Measurements from ENCODE around the gene TEX2. TPM values are rescaled to one million over a fixed set of nuclear protein-coding genes. Genes with fewer than 3 reads are reported as not detected.

Gene TEX2
- total and polyA plus RNA-seq, 2 experiments from 2014 or later, result 26.9 to 37.0 TPM

- Histone ChIP-seq H3K9me3 (ENCODE audit: low read depth) (no peaks in the 10 kb centered on the region), H3F3A (ENCODE audit: insufficient read depth) (peaks cover 51% of the 10 kb centered on the region), H4K20me1 (ENCODE audit: insufficient read depth) (no peaks in the 10 kb centered on the region), H2AFZ (no peak overlapping the region), H3K9ac (no peak overlapping the region), H3K4me1 (ENCODE audit: insufficient read depth) (peaks cover 31% of the 10 kb centered on the region), H3K36me3 (ENCODE audit: low read depth) (no peaks in the 10 kb centered on the region), H3K4me3 (no peak overlapping the region), H3K9me2 (ENCODE audit: insufficient read depth) (no peaks in the 10 kb centered on the region), H3K79me2 (ENCODE audit: insufficient read depth) (peaks cover 79% of the 10 kb centered on the region), H3K4me2 (ENCODE audit: unreplicated experiment) (no peak overlapping the region), H3K27ac (no peak overlapping the region), H3K27me3 (replicated peaks; ENCODE audit: insufficient read depth) (no peaks in the 10 kb centered on the region)
- no peak for DNase-seq
- 84% methylated on average over 9 of the region's 9 CpGs for WGBS, 2 experiments (ENCODE audit: low coverage in 1 of 2, low lambda C conversion rate in 2 of 2, missing lambda C conversion rate in 2 of 2)
- TF ChIP-seq EZH2 (IDR thresholded peaks at IDR 0.05; ENCODE audit: insufficient read depth, poor library complexity, severe bottlenecking), result no peak
- TF ChIP-seq EZH2phosphoT487 (IDR thresholded peaks at IDR 0.05; ENCODE audit: insufficient read depth, low read depth), result no peak
- in situ Hi-C loops (cut with MboI), result no loop called here
These were observed 26.1 kb downstream of the TEX2 start for GRCh38 chr17:64236827-64237403.

- Histone ChIP-seq H3K9me3 (ENCODE audit: low read depth) (no peaks in the 10 kb centered on the region), H3K36me3 (ENCODE audit: low read depth) (no peaks in the 10 kb centered on the region), H3K4me3 (no peak overlapping the region), H4K20me1 (ENCODE audit: insufficient read depth) (no peaks in the 10 kb centered on the region), H2AFZ (no peak overlapping the region), H3K27me3 (replicated peaks; ENCODE audit: insufficient read depth) (no peaks in the 10 kb centered on the region), H3K4me2 (ENCODE audit: unreplicated experiment) (no peak overlapping the region), H3K9me2 (ENCODE audit: insufficient read depth) (no peaks in the 10 kb centered on the region), H3K79me2 (ENCODE audit: insufficient read depth) (peaks cover 83% of the 10 kb centered on the region), H3K27ac (no peak overlapping the region), H3K9ac (no peak overlapping the region), H3F3A (ENCODE audit: insufficient read depth) (peaks cover 51% of the 10 kb centered on the region), H3K4me1 (ENCODE audit: insufficient read depth) (peaks cover 30% of the 10 kb centered on the region)
- no peak for DNase-seq
- WGBS, 2 experiments (ENCODE audit: low coverage in 1 of 2, low lambda C conversion rate in 2 of 2, missing lambda C conversion rate in 2 of 2), result 87 to 88% methylated on average over 6 of the region's 6 CpGs
- in situ Hi-C loops (cut with MboI), result no loop called here
- TF ChIP-seq EZH2 (IDR thresholded peaks at IDR 0.05; ENCODE audit: insufficient read depth, poor library complexity, severe bottlenecking), result no peak
These were observed 28.1 kb downstream of the TEX2 start for GRCh38 chr17:64234961-64235360.

- H3K4me2 ChIP-seq (ENCODE audit: unreplicated experiment), result no peak overlapping the region
- no peaks in the 10 kb centered on the region for H3K36me3 ChIP-seq (ENCODE audit: low read depth)
- in situ Hi-C loops (cut with MboI), result no loop called here
- no peaks in the 10 kb centered on the region for H3K9me2 ChIP-seq (ENCODE audit: insufficient read depth)
- peaks cover 39% of the 10 kb centered on the region for H3F3A ChIP-seq (ENCODE audit: insufficient read depth)
- H3K4me1 ChIP-seq (ENCODE audit: insufficient read depth), result peaks cover 26% of the 10 kb centered on the region
- no peaks in the 10 kb centered on the region for H4K20me1 ChIP-seq (ENCODE audit: insufficient read depth)
- H3K27me3 ChIP-seq (replicated peaks; ENCODE audit: insufficient read depth), result no peaks in the 10 kb centered on the region
- H3K9ac ChIP-seq, result no peak overlapping the region
- H3K27ac ChIP-seq, result no peak overlapping the region
- TF ChIP-seq EZH2 (IDR thresholded peaks at IDR 0.05; ENCODE audit: insufficient read depth, poor library complexity, severe bottlenecking) (no peak), EZH2phosphoT487 (IDR thresholded peaks at IDR 0.05; ENCODE audit: insufficient read depth, low read depth) (no peak)
- no peak overlapping the region for H3K4me3 ChIP-seq
- H3K9me3 ChIP-seq (ENCODE audit: low read depth), result no peaks in the 10 kb centered on the region
- H3K79me2 ChIP-seq (ENCODE audit: insufficient read depth), result peaks cover 87% of the 10 kb centered on the region
- H2AFZ ChIP-seq, result no peak overlapping the region
- no peak for DNase-seq
- WGBS, 2 experiments (ENCODE audit: low coverage in 1 of 2, low lambda C conversion rate in 2 of 2, missing lambda C conversion rate in 2 of 2), result 88 to 98% methylated on average over 2 of the region's 2 CpGs
These were observed 30.4 kb downstream of the TEX2 start for GRCh38 chr17:64232466-64233262.

- in situ Hi-C loops (cut with MboI), result no loop called here
- H2AFZ ChIP-seq, result no peak overlapping the region
- DNase-seq, result no peak
- TF ChIP-seq EZH2phosphoT487 (IDR thresholded peaks at IDR 0.05; ENCODE audit: insufficient read depth, low read depth) (no peak), EZH2 (IDR thresholded peaks at IDR 0.05; ENCODE audit: insufficient read depth, poor library complexity, severe bottlenecking) (no peak)
- H3K27me3 ChIP-seq (replicated peaks; ENCODE audit: insufficient read depth), result no peaks in the 10 kb centered on the region
- H3K4me2 ChIP-seq (ENCODE audit: unreplicated experiment), result peak overlapping the region; percentile 42
- WGBS, 2 experiments (ENCODE audit: low coverage in 1 of 2, low lambda C conversion rate in 2 of 2, missing lambda C conversion rate in 2 of 2), result 86 to 88% methylated on average over 6 of the region's 6 CpGs
- H3K9ac ChIP-seq, result no peak overlapping the region
- no peaks in the 10 kb centered on the region for H3K9me2 ChIP-seq (ENCODE audit: insufficient read depth)
- no peak overlapping the region for H3K4me3 ChIP-seq
- H4K20me1 ChIP-seq (ENCODE audit: insufficient read depth), result no peaks in the 10 kb centered on the region
- H3K79me2 ChIP-seq (ENCODE audit: insufficient read depth), result peaks cover 87% of the 10 kb centered on the region
- H3F3A ChIP-seq (ENCODE audit: insufficient read depth), result peaks cover 33% of the 10 kb centered on the region
- H3K27ac ChIP-seq, result peak overlapping the region; percentile 64; the same call in 1 of the 2 replicates
- no peaks in the 10 kb centered on the region for H3K9me3 ChIP-seq (ENCODE audit: low read depth)
- H3K36me3 ChIP-seq (ENCODE audit: low read depth), result no peaks in the 10 kb centered on the region
- peaks cover 26% of the 10 kb centered on the region for H3K4me1 ChIP-seq (ENCODE audit: insufficient read depth)
These were observed 31.4 kb downstream of the TEX2 start for GRCh38 chr17:64231567-64232141.

All from GM23248 (cell line).